Hindlimb muscle (tissue), 1 donor: Measurements from ENCODE around the gene PRKCA. TPM values are rescaled to one million over a fixed set of nuclear protein-coding genes. Genes with fewer than 3 reads are reported as not detected.

Source experiments
- DNase-seq: peaks from one replicate; pipeline ENCODE4 v3.0.0-alpha.2; 2013
- polyA plus RNA-seq: library from polyadenylated mRNA; unstranded; fragments of 120-200 nt; gene quantifications from one replicate; pipeline ENCODE4 v1.2.1, GENCODE V29; 2013; ENCODE audit not compliant: insufficient read length

The PRKCA gene
- polyA plus RNA-seq, 1 donor = 2.9 TPM

GRCh38 chr17:66661411-66662256 lies 359.2 kb downstream of the PRKCA start:
- no peak for DNase-seq

GRCh38 chr17:66662496-66662895 lies 360.1 kb downstream of the PRKCA start:
- no peak for DNase-seq

GRCh38 chr17:66663041-66663606 lies 360.7 kb downstream of the PRKCA start:
- no peak for DNase-seq

- no peak for DNase-seq
Observed at GRCh38 chr17:66664336-66664735, 361.9 kb downstream of the PRKCA start.

GRCh38 chr17:66665194-66665593 lies 362.8 kb downstream of the PRKCA start:
- no peak for DNase-seq

DNA sequence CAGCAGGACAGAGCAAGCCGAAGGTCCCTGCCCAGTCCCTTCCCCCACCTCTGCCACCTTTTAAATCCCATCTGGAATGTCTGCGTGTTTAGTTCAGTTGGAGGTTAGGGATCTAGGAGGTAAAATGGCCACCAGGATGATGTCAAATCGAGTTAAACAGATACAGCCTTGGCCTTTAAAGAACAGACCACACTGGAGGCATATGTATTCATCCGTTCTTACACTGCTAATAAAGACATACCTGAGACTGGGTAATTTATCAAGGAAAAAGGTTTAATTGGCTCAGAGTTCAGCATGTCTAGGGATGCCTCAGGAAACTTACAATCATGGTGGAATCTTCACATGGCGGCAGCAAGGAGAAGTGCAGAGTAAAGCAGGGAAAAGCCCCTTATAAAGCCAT lies 364.7 kb downstream of the PRKCA start:
- no peak for DNase-seq

GRCh38 chr17:66667491-66668030 lies 365.1 kb downstream of the PRKCA start:
- DNase-seq = no peak

- no peak for DNase-seq
Observed at GRCh38 chr17:66670206-66670605, 367.8 kb downstream of the PRKCA start.

GRCh38 chr17:66671156-66671555 lies 368.7 kb downstream of the PRKCA start:
- DNase-seq = no peak

DNA sequence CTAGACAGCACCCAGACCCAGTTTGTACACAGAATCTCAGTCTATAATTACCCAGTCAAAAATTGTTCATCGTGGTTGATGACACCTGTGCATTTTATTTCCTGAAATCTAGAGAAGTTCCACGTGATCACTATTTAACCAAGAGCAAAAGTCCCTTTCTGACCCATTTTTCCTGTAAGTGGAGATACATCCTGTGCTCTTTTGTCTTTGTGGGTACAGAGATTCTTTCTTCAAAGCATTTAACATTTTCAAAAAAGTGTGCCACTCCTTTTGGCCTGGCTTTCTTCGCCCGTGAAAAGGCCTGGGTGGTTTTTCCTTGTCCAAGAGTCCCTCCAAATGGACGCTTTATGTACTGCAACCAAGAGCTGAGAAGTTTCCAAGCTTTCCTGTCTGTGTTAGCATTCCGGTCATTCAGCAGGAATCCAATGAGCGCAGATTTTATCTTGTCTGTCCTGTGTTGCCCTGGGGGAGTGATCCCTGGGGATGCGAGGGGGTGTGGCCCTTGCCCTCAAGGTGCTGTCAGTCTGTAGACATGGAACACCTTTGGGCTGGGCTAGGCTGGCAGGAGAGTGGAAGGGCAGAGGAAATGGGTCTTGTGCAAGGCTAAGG lies 371.4 kb downstream of the PRKCA start:
- peak; percentile 32 for DNase-seq

- no peak for DNase-seq
Observed at GRCh38 chr17:66675273-66675990, 373.0 kb downstream of the PRKCA start.

GRCh38 chr17:66675991-66676371 lies 373.6 kb downstream of the PRKCA start:
- no peak for DNase-seq

DNA sequence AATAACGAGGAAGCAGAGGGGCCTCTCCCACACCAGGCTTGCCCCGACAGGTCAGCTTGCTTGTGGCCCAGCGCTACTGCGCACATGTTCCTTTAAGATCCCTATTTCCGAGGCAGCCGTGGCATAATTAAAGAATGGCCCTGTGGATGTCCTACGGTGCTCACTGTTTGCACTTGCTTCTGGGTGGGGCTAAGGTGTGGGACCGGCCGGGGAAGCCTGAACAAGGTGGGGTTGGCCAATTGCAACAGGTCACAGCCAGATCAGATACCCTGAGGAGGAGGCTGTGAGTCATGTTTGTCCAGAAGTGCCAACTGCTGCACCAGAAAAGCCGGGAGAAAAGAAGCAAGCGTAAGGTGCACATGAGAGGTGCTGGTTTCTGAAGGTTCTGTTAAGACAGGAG lies 374.0 kb downstream of the PRKCA start:
- no peak for DNase-seq

- no peak for DNase-seq
Observed at GRCh38 chr17:66677201-66677981, 375.0 kb downstream of the PRKCA start.

GRCh38 chr17:66678061-66678460 lies 375.6 kb downstream of the PRKCA start:
- DNase-seq = no peak

- no peak for DNase-seq
Observed at GRCh38 chr17:66678827-66679226, 376.4 kb downstream of the PRKCA start.

DNA sequence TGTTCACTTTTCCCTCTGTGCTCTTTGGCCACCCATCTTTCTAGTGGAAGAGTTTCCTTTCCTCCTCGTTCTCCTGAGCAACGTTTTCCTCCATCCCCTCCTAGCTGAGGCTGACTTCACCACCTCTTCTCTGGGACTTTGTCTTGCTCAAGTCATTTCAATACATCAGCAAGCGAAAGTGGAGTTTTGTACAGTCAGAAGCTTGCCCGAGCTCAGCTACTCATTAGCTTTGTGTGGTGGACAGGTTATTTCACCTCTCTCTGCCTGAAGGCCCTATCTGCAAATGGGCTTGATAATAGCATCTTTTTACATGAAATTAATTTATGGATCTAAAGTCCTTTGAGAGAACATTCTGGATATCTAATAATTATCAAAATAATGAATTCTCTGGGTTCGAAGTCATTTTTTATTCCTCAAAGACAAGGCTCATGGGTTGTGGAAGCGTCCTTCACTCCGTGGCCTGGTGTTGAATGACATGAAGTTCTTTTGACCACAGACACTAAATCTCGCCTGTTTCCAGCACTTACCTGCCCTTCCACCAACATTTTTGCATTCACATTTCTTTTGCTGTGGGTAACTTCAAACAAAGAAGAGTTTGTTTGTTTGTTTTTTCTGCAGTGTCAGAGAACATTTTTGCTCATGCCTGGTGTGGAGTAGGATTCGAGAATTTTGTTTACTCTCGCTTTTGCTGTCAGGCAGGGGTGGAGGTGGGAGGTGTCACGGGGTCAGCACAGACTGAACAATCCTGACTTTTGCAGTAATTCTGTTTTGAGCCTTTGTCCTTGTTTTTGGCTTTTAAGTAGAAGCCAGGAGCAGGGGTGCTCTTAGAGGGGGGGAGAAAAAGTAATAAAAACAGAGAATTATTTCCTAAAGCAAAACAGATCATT lies 377.5 kb downstream of the PRKCA start:
- no peak for DNase-seq

- DNase-seq = no peak
Observed at GRCh38 chr17:66682283-66682682, 379.9 kb downstream of the PRKCA start.

DNA sequence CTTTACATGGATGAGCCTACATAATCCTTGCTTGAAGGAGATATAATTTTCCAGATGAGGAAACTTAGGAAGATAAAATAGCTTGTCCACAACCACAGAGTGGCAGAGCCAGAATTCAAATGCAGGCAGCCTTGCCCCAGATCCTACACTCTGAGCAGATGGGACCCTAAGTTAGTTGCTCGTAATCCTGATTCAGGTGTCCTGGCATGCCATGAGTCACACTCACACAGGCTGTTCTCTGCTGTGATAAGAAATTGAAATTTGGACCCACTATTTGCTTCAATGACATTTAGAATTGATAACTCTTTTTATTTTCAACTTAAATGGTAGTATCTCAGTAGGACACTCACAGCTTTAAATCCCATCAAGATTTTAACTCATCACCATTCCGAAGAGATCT lies 381.8 kb downstream of the PRKCA start:
- DNase-seq = no peak

DNA sequence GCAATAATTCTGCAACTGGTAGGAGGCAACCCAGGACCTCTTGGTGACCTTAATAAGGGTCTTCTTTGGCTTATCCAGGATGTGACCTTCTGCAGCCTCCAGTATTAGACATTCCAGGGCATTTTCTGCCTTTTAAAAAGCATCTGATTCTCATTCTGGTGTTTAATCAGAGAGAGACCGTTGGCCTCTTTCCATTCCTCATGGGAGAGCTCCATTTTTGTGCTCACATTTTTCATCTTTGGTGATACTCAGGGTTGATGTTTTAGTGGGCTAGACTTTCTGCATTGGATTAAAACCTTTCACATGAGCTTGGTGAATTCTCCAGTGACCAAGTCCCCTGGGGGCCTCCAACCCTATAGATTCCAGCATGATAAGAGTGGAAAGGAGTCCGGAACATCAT lies 382.3 kb downstream of the PRKCA start:
- DNase-seq = no peak

DNA sequence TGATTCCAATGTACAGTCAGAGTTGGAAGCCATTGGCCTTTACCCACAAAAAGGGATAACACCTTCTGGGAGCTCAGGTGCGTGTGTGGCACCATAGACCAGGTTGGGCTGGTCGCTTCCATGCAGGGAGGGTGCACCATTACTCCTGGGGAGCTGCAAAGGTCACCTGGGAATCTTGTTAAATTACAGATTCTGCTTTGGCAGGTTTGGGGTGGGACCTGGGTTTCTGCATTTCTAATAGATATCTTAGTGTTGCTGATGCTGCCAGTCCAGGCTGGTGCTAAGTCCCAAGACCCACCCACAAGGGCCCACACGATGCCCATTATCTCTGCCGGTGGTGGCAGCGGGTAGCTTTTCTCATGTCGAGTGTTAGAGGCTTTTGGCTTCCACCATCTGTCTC lies 384.2 kb downstream of the PRKCA start:
- DNase-seq = no peak
